Suprapubic skin (tissue), 4 donors: Measurements from ENCODE around the gene PHACTR1.

ENCODE experiments used
- EP300 ChIP-seq: sonication (generic); formaldehyde crosslinking; IDR thresholded peaks from one replicate; pipeline ENCODE4 v1.6.1; 2017; ENCODE audit warnings: antibody characterized with exemption
- POLR2A ChIP-seq, 2 donors: fragments of 450-650 bp; IDR thresholded peaks; one replicate each; pipeline ENCODE4 v1.6.1; 2017; ENCODE audit warnings: antibody characterized with exemption in 2 of 2, mild to moderate bottlenecking in 2 of 2, moderate library complexity in 2 of 2
- POLR2AphosphoS5 ChIP-seq, 3 donors: sonication (generic); formaldehyde crosslinking; IDR thresholded peaks; one replicate each; pipeline ENCODE4 v1.6.1; 2017; ENCODE audit warnings: antibody characterized with exemption in 3 of 3
- TF ChIP-seq, protein P1 (sequence below), 2 donors: fragments of 200-600 bp in 1 of 2; fragments of 450-650 bp in 1 of 2; sonication (generic) in 1 of 2; IDR thresholded peaks; one replicate each; pipeline ENCODE4 v1.5.1; 2016 to 2019; ENCODE audit warnings: antibody characterized with exemption in 2 of 2, mild to moderate bottlenecking in 1 of 2, moderate library complexity in 1 of 2

DNA sequence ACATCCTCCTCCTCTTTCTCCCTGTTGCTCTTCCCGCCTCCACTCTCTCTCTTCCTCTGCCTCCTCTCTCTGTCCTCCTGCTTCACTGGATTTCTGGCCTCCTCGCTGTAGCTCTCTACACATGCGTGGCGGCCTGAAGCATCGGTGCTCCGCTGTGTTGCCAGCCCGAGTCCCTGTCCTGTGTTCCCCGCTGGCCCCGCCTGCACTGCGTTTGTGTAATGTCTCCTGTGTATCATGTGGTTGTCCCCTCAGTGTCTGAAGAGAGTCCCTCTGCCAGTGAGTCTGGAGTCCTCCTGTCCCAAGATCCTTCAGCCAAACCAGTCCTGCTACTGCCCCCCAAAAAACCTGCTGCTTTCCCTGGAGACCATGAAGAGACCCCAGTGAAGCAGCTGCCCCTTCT, 468.0 kb downstream of the PHACTR1 start:
- TF ChIP-seq EP300 (no peak), POLR2A (IDR thresholded peaks at IDR 0.05) (no peak), POLR2AphosphoS5 (IDR thresholded peaks at IDR 0.05) (no peak)
- TF ChIP-seq, protein P1, sequence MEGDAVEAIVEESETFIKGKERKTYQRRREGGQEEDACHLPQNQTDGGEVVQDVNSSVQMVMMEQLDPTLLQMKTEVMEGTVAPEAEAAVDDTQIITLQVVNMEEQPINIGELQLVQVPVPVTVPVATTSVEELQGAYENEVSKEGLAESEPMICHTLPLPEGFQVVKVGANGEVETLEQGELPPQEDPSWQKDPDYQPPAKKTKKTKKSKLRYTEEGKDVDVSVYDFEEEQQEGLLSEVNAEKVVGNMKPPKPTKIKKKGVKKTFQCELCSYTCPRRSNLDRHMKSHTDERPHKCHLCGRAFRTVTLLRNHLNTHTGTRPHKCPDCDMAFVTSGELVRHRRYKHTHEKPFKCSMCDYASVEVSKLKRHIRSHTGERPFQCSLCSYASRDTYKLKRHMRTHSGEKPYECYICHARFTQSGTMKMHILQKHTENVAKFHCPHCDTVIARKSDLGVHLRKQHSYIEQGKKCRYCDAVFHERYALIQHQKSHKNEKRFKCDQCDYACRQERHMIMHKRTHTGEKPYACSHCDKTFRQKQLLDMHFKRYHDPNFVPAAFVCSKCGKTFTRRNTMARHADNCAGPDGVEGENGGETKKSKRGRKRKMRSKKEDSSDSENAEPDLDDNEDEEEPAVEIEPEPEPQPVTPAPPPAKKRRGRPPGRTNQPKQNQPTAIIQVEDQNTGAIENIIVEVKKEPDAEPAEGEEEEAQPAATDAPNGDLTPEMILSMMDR (IDR thresholded peaks at IDR 0.05): no peak
